Activated T-helper 2 cell treated with anti-CD3 and anti-CD28 coated beads, Interferon-gamma antibody, Interleukin-2, Interleukin-4, amounts not matched to agents 10 μg/mL and 5 μg/mL and 100 μg/mL, durations not matched to agents 14 hours and 24 hours and 36 hours (primary cell): ENCODE measurements around the gene IFIT1B. TPM values are rescaled to one million over a fixed set of nuclear protein-coding genes. Genes with fewer than 3 reads are reported as not detected.

Experiments
- DNase-seq: peaks from one replicate; pipeline ENCODE4 v3.0.0; 2021; ENCODE audit warnings: low spot score
- H3K27ac Mint-ChIP-seq: one replicate; pipeline ENCODE4 v1.8.0; 2021; ENCODE audit warnings: mixed read lengths
- H3K27me3 Mint-ChIP-seq: one replicate; pipeline ENCODE4 v1.8.0; 2021; ENCODE audit warnings: low read depth, mixed read lengths
- H3K36me3 Mint-ChIP-seq: one replicate; pipeline ENCODE4 v1.8.0; 2021; ENCODE audit warnings: low read depth, mixed read lengths
- H3K4me1 Mint-ChIP-seq: one replicate; pipeline ENCODE4 v1.8.0; 2021; ENCODE audit warnings: low read depth, mixed read lengths
- H3K4me3 Mint-ChIP-seq: one replicate; pipeline ENCODE4 v1.8.0; 2021; ENCODE audit warnings: low read depth, mild to moderate bottlenecking, moderate library complexity, mixed read lengths
- H3K9me3 Mint-ChIP-seq: one replicate; pipeline ENCODE4 v1.8.0; 2021; ENCODE audit warnings: mixed read lengths
- intact Hi-C: fragments of 100-400 bp; cut with micrococcal nuclease; formaldehyde crosslinking; loops from one replicate; pipeline ENCODE4 v1.15.1; 2023
- total RNA-seq: library from RNA; stranded (reverse); gene quantifications from 2 replicates; pipeline ENCODE4 v1.2.3, GENCODE V29; 2022

IFIT1B gene
- total RNA-seq, 1 donor from 2014 or later = not detected

- intact Hi-C loops = no loop called here
- H3K27me3 Mint-ChIP-seq = peaks cover 68% of the 10 kb centered on the region
- H3K27ac Mint-ChIP-seq = no peak overlapping the region
- peaks cover 18% of the 10 kb centered on the region for H3K4me1 Mint-ChIP-seq
- no peaks in the 10 kb centered on the region for H3K9me3 Mint-ChIP-seq
- no peak overlapping the region for H3K4me3 Mint-ChIP-seq
- H3K36me3 Mint-ChIP-seq = no peaks in the 10 kb centered on the region
- DNase-seq = no peak
Measured at GRCh38 chr10:89352802-89353201, 25.1 kb upstream of the IFIT1B start.

- H3K27me3 Mint-ChIP-seq = peaks cover 59% of the 10 kb centered on the region
- intact Hi-C loops = no loop called here
- no peaks in the 10 kb centered on the region for H3K36me3 Mint-ChIP-seq
Measured at GRCh38 chr10:89355394-89355931, 22.4 kb upstream of the IFIT1B start.

GRCh38 chr10:89357096-89357495, 20.8 kb upstream of the IFIT1B start:
- Mint-ChIP-seq H3K27ac (no peak overlapping the region), H3K36me3 (no peaks in the 10 kb centered on the region), H3K9me3 (no peaks in the 10 kb centered on the region), H3K27me3 (peaks cover 57% of the 10 kb centered on the region), H3K4me3 (no peak overlapping the region), H3K4me1 (peaks cover 2% of the 10 kb centered on the region)
- no peak for DNase-seq
- intact Hi-C loops = no loop called here

More at GRCh38 chr10:89355394-89355931, 22.4 kb upstream of the IFIT1B start:
- H3K4me1 Mint-ChIP-seq = peaks cover 17% of the 10 kb centered on the region
- H3K4me3 Mint-ChIP-seq = no peak overlapping the region
- no peak for DNase-seq
- H3K27ac Mint-ChIP-seq = no peak overlapping the region
- H3K9me3 Mint-ChIP-seq = no peaks in the 10 kb centered on the region

GRCh38 chr10:89357975-89358374, 19.9 kb upstream of the IFIT1B start:
- Mint-ChIP-seq H3K4me3 (no peak overlapping the region), H3K27me3 (peaks cover 50% of the 10 kb centered on the region), H3K36me3 (no peaks in the 10 kb centered on the region), H3K27ac (no peak overlapping the region), H3K9me3 (no peaks in the 10 kb centered on the region), H3K4me1 (no peaks in the 10 kb centered on the region)
- no peak for DNase-seq
- intact Hi-C loops = no loop called here

- Mint-ChIP-seq H3K27ac (no peak overlapping the region), H3K4me1 (peaks cover 6% of the 10 kb centered on the region), H3K9me3 (no peaks in the 10 kb centered on the region), H3K4me3 (no peak overlapping the region), H3K36me3 (no peaks in the 10 kb centered on the region), H3K27me3 (peaks cover 42% of the 10 kb centered on the region)
- intact Hi-C loops = no loop called here
- no peak for DNase-seq
Measured at GRCh38 chr10:89360157-89360556, 17.7 kb upstream of the IFIT1B start.

- no peaks in the 10 kb centered on the region for H3K36me3 Mint-ChIP-seq
- intact Hi-C loops = no loop called here
- no peak overlapping the region for H3K4me3 Mint-ChIP-seq
- H3K27ac Mint-ChIP-seq = no peak overlapping the region
- peaks cover 28% of the 10 kb centered on the region for H3K27me3 Mint-ChIP-seq
- peaks cover 9% of the 10 kb centered on the region for H3K4me1 Mint-ChIP-seq
- DNase-seq = no peak
- no peaks in the 10 kb centered on the region for H3K9me3 Mint-ChIP-seq
Measured at GRCh38 chr10:89362929-89363328, 14.9 kb upstream of the IFIT1B start.

- Mint-ChIP-seq H3K27ac (no peak overlapping the region), H3K36me3 (no peaks in the 10 kb centered on the region), H3K4me1 (peaks cover 10% of the 10 kb centered on the region), H3K9me3 (no peaks in the 10 kb centered on the region), H3K4me3 (no peak overlapping the region), H3K27me3 (peaks cover 22% of the 10 kb centered on the region)
- no peak for DNase-seq
- intact Hi-C loops = no loop called here
Measured at GRCh38 chr10:89363729-89364442, 14.0 kb upstream of the IFIT1B start.

GRCh38 chr10:89364531-89364930, 13.3 kb upstream of the IFIT1B start:
- Mint-ChIP-seq H3K27ac (no peak overlapping the region), H3K36me3 (no peaks in the 10 kb centered on the region), H3K4me3 (no peak overlapping the region), H3K27me3 (peaks cover 25% of the 10 kb centered on the region), H3K9me3 (no peaks in the 10 kb centered on the region), H3K4me1 (peaks cover 14% of the 10 kb centered on the region)
- DNase-seq = no peak
- intact Hi-C loops = no loop called here

GRCh38 chr10:89367529-89367928, 10.3 kb upstream of the IFIT1B start:
- Mint-ChIP-seq H3K27me3 (peaks cover 27% of the 10 kb centered on the region), H3K4me1 (peaks cover 14% of the 10 kb centered on the region), H3K4me3 (no peak overlapping the region), H3K36me3 (no peaks in the 10 kb centered on the region), H3K27ac (no peak overlapping the region), H3K9me3 (no peaks in the 10 kb centered on the region)
- intact Hi-C loops = no loop called here
- no peak for DNase-seq

- Mint-ChIP-seq H3K9me3 (no peaks in the 10 kb centered on the region), H3K27ac (no peak overlapping the region), H3K4me3 (no peak overlapping the region), H3K27me3 (peaks cover 32% of the 10 kb centered on the region), H3K4me1 (peaks cover 14% of the 10 kb centered on the region), H3K36me3 (no peaks in the 10 kb centered on the region)
- no peak for DNase-seq
- intact Hi-C loops = no loop called here
Measured at GRCh38 chr10:89368129-89368528, 9.7 kb upstream of the IFIT1B start.

GRCh38 chr10:89369156-89370105, 8.4 kb upstream of the IFIT1B start:
- intact Hi-C loops = no loop called here
- DNase-seq = no peak
- H3K36me3 Mint-ChIP-seq = no peaks in the 10 kb centered on the region

GRCh38 chr10:89371079-89371478, 6.8 kb upstream of the IFIT1B start:
- no peak for DNase-seq
- Mint-ChIP-seq H3K4me3 (no peak overlapping the region), H3K27ac (no peak overlapping the region), H3K27me3 (peaks cover 29% of the 10 kb centered on the region), H3K36me3 (no peaks in the 10 kb centered on the region), H3K9me3 (no peaks in the 10 kb centered on the region), H3K4me1 (peaks cover 8% of the 10 kb centered on the region)
- intact Hi-C loops = no loop called here

More at GRCh38 chr10:89369156-89370105, 8.4 kb upstream of the IFIT1B start:
- H3K27me3 Mint-ChIP-seq = peaks cover 36% of the 10 kb centered on the region
- H3K4me1 Mint-ChIP-seq = peaks cover 11% of the 10 kb centered on the region
- H3K27ac Mint-ChIP-seq = no peak overlapping the region
- H3K4me3 Mint-ChIP-seq = no peak overlapping the region
- no peaks in the 10 kb centered on the region for H3K9me3 Mint-ChIP-seq

- Mint-ChIP-seq H3K9me3 (no peaks in the 10 kb centered on the region), H3K36me3 (no peaks in the 10 kb centered on the region), H3K27ac (no peak overlapping the region), H3K4me1 (peaks cover 8% of the 10 kb centered on the region), H3K27me3 (peaks cover 31% of the 10 kb centered on the region), H3K4me3 (no peak overlapping the region)
- no peak for DNase-seq
- intact Hi-C loops = no loop called here
Measured at GRCh38 chr10:89371987-89372386, 5.9 kb upstream of the IFIT1B start.
